ENCODE data around the gene TERF2IP.

The TERF2IP gene

DNA sequence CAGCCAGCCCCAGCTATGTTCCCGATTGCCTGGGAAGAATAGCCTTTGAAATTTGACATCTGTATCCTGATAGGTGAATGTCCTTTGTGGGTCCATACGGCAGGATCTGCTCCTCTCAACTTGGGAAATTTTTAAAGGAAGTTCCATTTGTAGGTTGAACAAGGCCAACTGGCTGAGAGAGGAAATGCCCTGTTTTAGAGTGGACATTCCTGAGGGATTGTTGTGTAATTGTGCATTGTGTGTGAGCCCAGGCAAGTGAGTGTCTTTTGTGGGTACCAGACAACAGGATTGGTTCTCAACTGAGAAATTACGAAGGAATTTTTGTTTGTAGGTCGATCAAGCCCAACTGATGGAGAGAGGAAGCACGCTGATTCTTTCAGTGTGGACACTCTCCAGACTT, 31.8 kb downstream of the TERF2IP start:
- Histone ChIP-seq H3K27me3 (ENCODE audit: control insufficient read depth, insufficient read depth, low read length) (no peaks in the 10 kb centered on the region), H3K27ac (ENCODE audit: low read depth, low read length) (no peak overlapping the region), H3K36me3 (ENCODE audit: control insufficient read depth, insufficient read depth, low read length) (no peaks in the 10 kb centered on the region), H3K9ac (ENCODE audit: low read depth, low read length) (no peak overlapping the region), H3K4me3 (ENCODE audit: low read depth, low read length) (no peak overlapping the region), H3K4me1 (ENCODE audit: control insufficient read depth, insufficient read depth, low read length) (no peaks in the 10 kb centered on the region), H3K9me3 (ENCODE audit: control insufficient read depth, insufficient read depth, low read length) (peaks cover 20% of the 10 kb centered on the region)

DNA sequence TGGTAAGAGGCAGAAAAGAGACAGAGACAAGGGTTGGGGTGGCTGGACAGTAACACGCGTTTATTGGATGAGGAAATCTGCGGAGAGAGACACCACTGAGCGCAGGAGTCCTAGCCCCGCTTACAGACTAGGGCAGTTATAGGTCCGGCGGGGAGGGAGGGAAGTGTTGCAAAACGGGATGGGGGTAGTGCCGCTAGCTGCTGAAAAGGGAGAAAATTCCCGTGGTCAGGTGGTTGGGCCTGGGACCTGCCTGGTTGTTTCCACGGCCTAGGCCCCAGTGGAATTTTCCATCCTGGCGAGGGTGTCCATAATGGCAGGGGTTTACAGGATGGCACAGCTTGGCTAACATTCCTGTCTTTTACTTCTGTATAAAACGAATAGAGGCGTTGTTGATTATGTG, 34.7 kb downstream of the TERF2IP start:
- Histone ChIP-seq H3K4me3 (ENCODE audit: low read depth, low read length) (no peak overlapping the region), H3K9ac (ENCODE audit: low read depth, low read length) (no peak overlapping the region), H3K36me3 (ENCODE audit: control insufficient read depth, insufficient read depth, low read length) (no peaks in the 10 kb centered on the region), H3K9me3 (ENCODE audit: control insufficient read depth, insufficient read depth, low read length) (peaks cover 35% of the 10 kb centered on the region), H3K27ac (ENCODE audit: low read depth, low read length) (no peak overlapping the region), H3K27me3 (ENCODE audit: control insufficient read depth, insufficient read depth, low read length) (no peaks in the 10 kb centered on the region), H3K4me1 (ENCODE audit: control insufficient read depth, insufficient read depth, low read length) (no peaks in the 10 kb centered on the region)

DNA sequence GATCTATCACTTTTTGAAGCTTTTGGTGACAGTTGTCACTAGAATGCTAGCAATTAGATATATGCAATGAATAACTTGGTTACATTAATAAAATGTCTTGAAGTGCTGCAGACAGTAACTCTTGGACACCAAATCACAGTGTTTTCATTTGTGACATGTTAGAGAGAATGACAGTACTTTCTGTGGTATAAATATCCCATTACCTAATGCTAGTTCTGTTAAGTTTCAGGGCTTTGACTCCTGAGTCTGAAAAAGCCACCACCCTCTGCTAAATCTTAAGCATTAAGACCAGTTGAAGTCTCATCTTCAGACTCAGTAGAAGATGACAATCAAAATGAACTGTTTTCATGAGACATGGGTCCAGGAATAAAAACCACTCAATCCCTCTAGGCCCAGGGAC, 39.8 kb downstream of the TERF2IP start:
- Histone ChIP-seq H3K9me3 (ENCODE audit: control insufficient read depth, insufficient read depth, low read length) (peaks cover 59% of the 10 kb centered on the region), H3K4me1 (ENCODE audit: control insufficient read depth, insufficient read depth, low read length) (no peaks in the 10 kb centered on the region)

DNA sequence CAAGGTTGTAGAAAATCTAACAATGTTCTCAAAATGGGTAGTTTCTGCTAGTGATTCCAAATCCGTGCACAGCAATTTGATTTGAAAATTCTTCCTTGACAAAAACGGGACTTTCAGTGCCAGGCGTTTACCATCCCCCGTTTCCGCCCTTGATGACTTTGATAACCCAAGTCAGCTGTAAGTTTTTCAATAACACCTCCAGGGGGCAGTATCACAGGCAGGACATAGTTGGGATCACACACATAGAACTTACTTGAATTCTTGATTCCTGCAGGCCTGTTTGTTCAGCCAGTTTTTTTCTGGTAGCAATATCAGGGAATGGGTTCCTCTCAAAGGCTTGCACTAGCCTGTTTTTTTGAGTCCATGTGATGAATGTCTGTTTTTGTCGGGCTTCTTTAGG, 48.1 kb downstream of the TERF2IP start:
- Histone ChIP-seq H3K27me3 (ENCODE audit: control insufficient read depth, insufficient read depth, low read length) (no peaks in the 10 kb centered on the region), H3K27ac (ENCODE audit: low read depth, low read length) (no peak overlapping the region), H3K36me3 (ENCODE audit: control insufficient read depth, insufficient read depth, low read length) (no peaks in the 10 kb centered on the region), H3K4me1 (ENCODE audit: control insufficient read depth, insufficient read depth, low read length) (no peaks in the 10 kb centered on the region), H3K4me3 (ENCODE audit: low read depth, low read length) (no peak overlapping the region), H3K9me3 (ENCODE audit: control insufficient read depth, insufficient read depth, low read length) (peaks cover 3% of the 10 kb centered on the region; the same call in 1 of the 2 replicates), H3K9ac (ENCODE audit: low read depth, low read length) (no peak overlapping the region)

More for the DNA sequence above, 39.8 kb downstream of the TERF2IP start:
- Histone ChIP-seq H3K27me3 (ENCODE audit: control insufficient read depth, insufficient read depth, low read length) (no peaks in the 10 kb centered on the region), H3K4me3 (ENCODE audit: low read depth, low read length) (no peak overlapping the region), H3K27ac (ENCODE audit: low read depth, low read length) (no peak overlapping the region), H3K9ac (ENCODE audit: low read depth, low read length) (no peak overlapping the region), H3K36me3 (ENCODE audit: control insufficient read depth, insufficient read depth, low read length) (no peaks in the 10 kb centered on the region)

DNA sequence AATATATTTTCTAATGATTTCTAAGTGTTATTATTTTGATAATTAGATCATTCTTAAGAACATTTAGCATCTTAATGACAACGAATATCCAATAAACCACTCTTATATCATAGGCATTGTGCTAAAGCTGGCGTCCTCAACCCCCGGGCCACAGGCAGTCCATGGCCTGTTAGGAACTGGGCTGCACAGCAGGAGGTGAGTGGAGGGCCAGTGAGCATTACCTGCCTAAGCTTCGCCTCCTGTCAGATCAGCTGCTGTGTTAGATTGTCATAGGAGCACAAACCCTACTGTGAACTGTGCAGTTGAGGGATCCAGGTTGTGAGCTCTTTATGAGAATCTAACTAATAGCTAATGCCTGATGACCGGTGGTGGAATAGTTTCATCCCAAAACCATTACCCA, 50.0 kb downstream of the TERF2IP start:
- H3K9ac ChIP-seq (ENCODE audit: low read depth, low read length), result no peak overlapping the region
- H3K36me3 ChIP-seq (ENCODE audit: control insufficient read depth, insufficient read depth, low read length), result no peaks in the 10 kb centered on the region
- no peaks in the 10 kb centered on the region for H3K27me3 ChIP-seq (ENCODE audit: control insufficient read depth, insufficient read depth, low read length)
- no peak overlapping the region for H3K4me3 ChIP-seq (ENCODE audit: low read depth, low read length)
- H3K4me1 ChIP-seq (ENCODE audit: control insufficient read depth, insufficient read depth, low read length), result no peaks in the 10 kb centered on the region
- H3K27ac ChIP-seq (ENCODE audit: low read depth, low read length), result no peak overlapping the region
- H3K9me3 ChIP-seq (ENCODE audit: control insufficient read depth, insufficient read depth, low read length), result no peaks in the 10 kb centered on the region

DNA sequence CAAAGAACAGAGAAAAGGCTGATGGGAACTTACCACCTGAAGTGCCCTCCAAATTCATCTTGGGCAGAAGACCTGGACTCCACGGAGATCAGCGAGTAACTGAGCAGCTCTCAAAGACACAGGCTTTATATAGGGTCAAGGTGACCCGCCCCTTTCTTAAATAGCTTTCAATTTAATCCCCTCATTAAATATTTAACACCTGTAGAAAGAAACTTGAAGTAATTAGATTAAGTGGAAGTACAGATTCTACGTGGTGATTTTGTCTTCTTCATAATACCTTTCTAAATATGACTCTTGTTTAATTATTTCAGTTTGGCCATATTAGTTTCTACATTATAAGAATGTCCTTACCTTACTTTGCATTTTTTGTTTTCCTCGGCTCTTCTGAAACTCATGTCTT, 53.8 kb downstream of the TERF2IP start, which contains the start of gene DUXB:
Gene DUXB (minus strand): TSS at position 101 of the 400 bp plus-strand sequence. CDS start 43 bp downstream, at position 58.
- H3K9me3 ChIP-seq (ENCODE audit: control insufficient read depth, insufficient read depth, low read length), result no peaks in the 10 kb centered on the region
- H3K36me3 ChIP-seq (ENCODE audit: control insufficient read depth, insufficient read depth, low read length), result no peaks in the 10 kb centered on the region
- no peaks in the 10 kb centered on the region for H3K27me3 ChIP-seq (ENCODE audit: control insufficient read depth, insufficient read depth, low read length)
- no peaks in the 10 kb centered on the region for H3K4me1 ChIP-seq (ENCODE audit: control insufficient read depth, insufficient read depth, low read length)
- H3K4me3 ChIP-seq (ENCODE audit: low read depth, low read length), result no peak within 1 kb of the TSS
- H3K9ac ChIP-seq (ENCODE audit: low read depth, low read length), result no peak within 1 kb of the TSS
- H3K27ac ChIP-seq (ENCODE audit: low read depth, low read length), result no peak within 1 kb of the TSS

- no peaks in the 10 kb centered on the region for H3K4me1 ChIP-seq (ENCODE audit: control insufficient read depth, insufficient read depth, low read length)
- no peak overlapping the region for H3K4me3 ChIP-seq (ENCODE audit: low read depth, low read length)
- no peaks in the 10 kb centered on the region for H3K27me3 ChIP-seq (ENCODE audit: control insufficient read depth, insufficient read depth, low read length)
- peaks cover 5% of the 10 kb centered on the region; the same call in 1 of the 2 replicates for H3K9me3 ChIP-seq (ENCODE audit: control insufficient read depth, insufficient read depth, low read length)
- H3K27ac ChIP-seq (ENCODE audit: low read depth, low read length), result no peak overlapping the region
- H3K36me3 ChIP-seq (ENCODE audit: control insufficient read depth, insufficient read depth, low read length), result no peaks in the 10 kb centered on the region
- H3K9ac ChIP-seq (ENCODE audit: low read depth, low read length), result no peak overlapping the region
These were observed 54.7 kb downstream of the TERF2IP start for GRCh38 chr16:75702242-75702641.

DNA sequence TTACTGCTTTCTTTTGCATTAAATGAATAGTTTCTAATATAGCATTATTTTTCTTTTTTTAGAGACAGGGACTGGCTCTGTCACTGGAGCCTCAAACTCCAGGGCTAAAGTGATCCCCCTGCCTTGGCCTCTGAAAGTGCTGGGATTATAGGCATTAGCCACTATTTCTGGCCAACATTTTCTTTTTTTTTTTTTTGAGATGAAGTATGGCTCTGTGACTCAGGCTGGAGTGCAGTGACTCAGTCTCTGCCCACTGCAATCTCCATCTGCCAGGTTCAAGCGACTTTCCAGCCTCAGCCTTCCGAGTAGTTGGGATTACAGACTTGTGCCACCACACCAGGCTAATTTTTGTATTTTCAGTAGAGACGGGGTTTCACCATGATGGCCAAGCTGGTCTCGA, 55.7 kb downstream of the TERF2IP start:
- no peak overlapping the region for H3K9ac ChIP-seq (ENCODE audit: low read depth, low read length)
- H3K36me3 ChIP-seq (ENCODE audit: control insufficient read depth, insufficient read depth, low read length), result no peaks in the 10 kb centered on the region
- H3K27ac ChIP-seq (ENCODE audit: low read depth, low read length), result no peak overlapping the region
- H3K9me3 ChIP-seq (ENCODE audit: control insufficient read depth, insufficient read depth, low read length), result peaks cover 8% of the 10 kb centered on the region; the same call in 1 of the 2 replicates
- H3K4me1 ChIP-seq (ENCODE audit: control insufficient read depth, insufficient read depth, low read length), result no peaks in the 10 kb centered on the region
- H3K27me3 ChIP-seq (ENCODE audit: control insufficient read depth, insufficient read depth, low read length), result no peaks in the 10 kb centered on the region
- no peak overlapping the region for H3K4me3 ChIP-seq (ENCODE audit: low read depth, low read length)
